K562 (cell line): ENCODE results near the gene AFG1L.

Experiments used
- POLR2AphosphoS2 ChIP-seq: IDR thresholded peaks from 2 replicates; pipeline ENCODE4 v1.6.1; 2012; ENCODE audit warnings: low read length, improper control_type of control experiment
- TF ChIP-seq, protein P1 (sequence below): fragments of 450-650 bp; formaldehyde crosslinking; IDR thresholded peaks from 2 replicates; pipeline ENCODE4 v1.4.0; 2022; ENCODE audit warnings: mild to moderate bottlenecking, moderate library complexity
- TF ChIP-seq, protein P2 (sequence below), 2 experiments: IDR thresholded peaks in 1 of 2; conservative IDR thresholded peaks in 1 of 2; 2 replicates each; pipeline ENCODE4 v1.6.1; 2016; ENCODE audit warnings: low read depth in 2 of 2, mild to moderate bottlenecking in 1 of 2, missing compliant biosample characterization in 1 of 2, missing genetic modification characterization in 1 of 2, moderate library complexity in 1 of 2

GRCh38 chr6:108464418-108465097, 169.7 kb downstream of the AFG1L start:
- no peak for TF ChIP-seq POLR2AphosphoS2
- TF ChIP-seq, protein P1, sequence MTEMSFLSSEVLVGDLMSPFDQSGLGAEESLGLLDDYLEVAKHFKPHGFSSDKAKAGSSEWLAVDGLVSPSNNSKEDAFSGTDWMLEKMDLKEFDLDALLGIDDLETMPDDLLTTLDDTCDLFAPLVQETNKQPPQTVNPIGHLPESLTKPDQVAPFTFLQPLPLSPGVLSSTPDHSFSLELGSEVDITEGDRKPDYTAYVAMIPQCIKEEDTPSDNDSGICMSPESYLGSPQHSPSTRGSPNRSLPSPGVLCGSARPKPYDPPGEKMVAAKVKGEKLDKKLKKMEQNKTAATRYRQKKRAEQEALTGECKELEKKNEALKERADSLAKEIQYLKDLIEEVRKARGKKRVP, result no peak
- TF ChIP-seq, protein P2, sequence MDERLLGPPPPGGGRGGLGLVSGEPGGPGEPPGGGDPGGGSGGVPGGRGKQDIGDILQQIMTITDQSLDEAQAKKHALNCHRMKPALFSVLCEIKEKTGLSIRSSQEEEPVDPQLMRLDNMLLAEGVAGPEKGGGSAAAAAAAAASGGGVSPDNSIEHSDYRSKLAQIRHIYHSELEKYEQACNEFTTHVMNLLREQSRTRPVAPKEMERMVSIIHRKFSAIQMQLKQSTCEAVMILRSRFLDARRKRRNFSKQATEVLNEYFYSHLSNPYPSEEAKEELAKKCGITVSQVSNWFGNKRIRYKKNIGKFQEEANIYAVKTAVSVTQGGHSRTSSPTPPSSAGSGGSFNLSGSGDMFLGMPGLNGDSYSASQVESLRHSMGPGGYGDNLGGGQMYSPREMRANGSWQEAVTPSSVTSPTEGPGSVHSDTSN (CRISPR knock-in tag; IDR thresholded peaks at IDR 0.05; ENCODE audit: low read depth), result no peak
- TF ChIP-seq, protein P2 (tag; conservative IDR thresholded peaks at IDR 0.05; ENCODE audit: low read depth), result no peak
